Activated naive CD8-positive, alpha-beta T cell (primary cell): ENCODE measurements around the gene APLN.

Experiments
- H3K27ac Mint-ChIP-seq: one replicate; pipeline ENCODE4 v1.8.0; 2021; ENCODE audit warnings: mixed read lengths
- H3K27me3 Mint-ChIP-seq: one replicate; pipeline ENCODE4 v1.8.0; 2021; ENCODE audit warnings: mixed read lengths
- H3K36me3 Mint-ChIP-seq: one replicate; pipeline ENCODE4 v1.8.0; 2021; ENCODE audit warnings: mixed read lengths
- H3K4me1 Mint-ChIP-seq: one replicate; pipeline ENCODE4 v1.8.0; 2021; ENCODE audit warnings: low read depth, mixed read lengths
- H3K4me3 Mint-ChIP-seq: one replicate; pipeline ENCODE4 v1.8.0; 2021; ENCODE audit warnings: mild to moderate bottlenecking, mixed read lengths
- H3K9me3 Mint-ChIP-seq: one replicate; pipeline ENCODE4 v1.8.0; 2021; ENCODE audit warnings: low read depth, mixed read lengths

APLN gene

DNA sequence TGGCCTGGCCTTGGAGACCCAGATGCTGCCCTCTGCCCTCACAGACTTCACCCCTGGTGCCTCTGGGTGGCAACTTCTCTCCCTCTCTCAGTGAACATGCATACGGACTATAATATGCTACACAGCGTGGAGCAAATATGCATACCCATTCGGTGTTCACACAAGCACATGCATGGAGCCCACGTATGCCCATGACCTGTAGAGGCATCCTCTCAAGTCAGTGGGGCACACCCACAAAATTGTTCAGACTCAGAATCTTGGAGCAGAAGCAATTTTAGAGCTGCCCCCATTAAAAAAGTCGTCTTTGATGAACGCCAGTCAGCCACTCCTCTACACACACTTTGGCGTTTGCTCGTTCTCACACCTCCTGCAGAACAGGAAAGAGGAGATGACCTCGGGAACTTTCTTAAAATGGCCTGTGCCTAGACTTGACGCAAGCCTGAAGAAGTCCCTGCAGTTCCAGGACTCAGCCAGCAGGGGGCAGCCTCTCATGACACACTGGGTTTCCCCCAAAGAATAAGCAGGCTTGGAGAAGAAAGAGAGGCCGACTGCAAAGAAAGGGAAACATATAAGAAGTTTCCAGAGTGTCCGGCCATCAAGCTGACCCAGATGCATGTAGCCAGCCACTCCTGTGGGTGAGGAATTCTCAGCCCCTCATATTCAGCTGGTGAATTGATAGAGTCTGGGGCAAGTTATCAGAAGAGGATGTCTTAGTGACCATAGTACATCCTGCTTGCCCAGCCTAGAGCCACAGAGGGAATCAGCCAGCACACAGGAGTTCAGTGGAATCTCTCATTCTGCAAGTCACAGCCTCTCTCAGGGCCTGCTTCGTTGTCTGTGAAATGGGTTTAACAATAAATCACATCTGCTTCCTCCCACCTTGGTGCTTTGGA, 17.3 kb downstream of the APLN start:
- no peaks in the 10 kb centered on the region for H3K36me3 Mint-ChIP-seq
- H3K27ac Mint-ChIP-seq = no peak overlapping the region
- no peaks in the 10 kb centered on the region for H3K9me3 Mint-ChIP-seq
- H3K27me3 Mint-ChIP-seq = no peaks in the 10 kb centered on the region
- H3K4me1 Mint-ChIP-seq = peaks cover 3% of the 10 kb centered on the region
- no peak overlapping the region for H3K4me3 Mint-ChIP-seq

DNA sequence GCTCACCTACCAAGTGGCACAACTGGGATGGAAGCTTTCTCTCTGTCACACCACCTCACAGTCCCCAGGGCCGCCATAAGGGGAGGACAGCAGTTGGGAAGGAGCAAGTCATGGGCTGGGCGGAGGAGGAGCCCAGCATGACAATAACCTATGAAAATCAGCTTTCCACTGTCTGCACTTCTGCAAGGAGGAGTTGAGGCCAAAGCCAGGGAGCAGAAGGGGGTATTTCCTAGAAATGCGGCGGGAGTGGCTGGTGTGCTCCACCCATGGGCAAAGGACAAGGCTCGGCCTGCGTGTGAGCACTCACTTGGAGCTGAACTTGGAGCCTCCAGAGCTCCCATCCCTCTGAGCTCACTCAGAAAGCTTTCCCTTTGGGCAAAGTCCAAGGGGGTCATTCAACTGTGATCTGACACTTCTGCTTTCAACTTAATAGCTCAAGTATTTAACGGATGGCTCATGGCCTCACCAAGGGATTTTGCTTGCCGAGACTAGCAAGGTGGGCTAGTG, 18.5 kb downstream of the APLN start:
- Mint-ChIP-seq H3K9me3 (no peaks in the 10 kb centered on the region), H3K36me3 (no peaks in the 10 kb centered on the region), H3K4me1 (peaks cover 3% of the 10 kb centered on the region), H3K4me3 (no peak overlapping the region), H3K27me3 (no peaks in the 10 kb centered on the region), H3K27ac (no peak overlapping the region)

DNA sequence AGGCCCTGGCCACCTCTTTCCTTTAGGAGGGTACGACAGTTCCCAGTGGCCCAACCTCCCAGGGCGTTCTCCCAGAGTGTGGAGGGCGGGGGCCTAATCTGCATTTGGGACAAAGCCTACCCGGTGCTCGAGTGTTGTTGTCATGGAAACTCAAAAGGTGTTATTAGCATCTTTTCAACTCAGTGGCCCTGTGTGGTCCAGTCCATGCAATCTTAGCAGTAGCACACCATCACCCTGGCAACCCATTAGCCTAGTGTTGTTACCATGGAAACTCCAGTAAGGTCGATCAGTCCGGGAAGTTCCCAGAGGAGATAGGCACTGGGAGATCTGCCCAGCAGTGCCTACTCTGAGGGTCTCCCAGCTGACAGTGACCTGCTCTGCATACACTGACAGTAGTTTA, 20.2 kb downstream of the APLN start:
- Mint-ChIP-seq H3K27me3 (no peaks in the 10 kb centered on the region), H3K4me3 (no peak overlapping the region), H3K36me3 (no peaks in the 10 kb centered on the region), H3K27ac (no peak overlapping the region), H3K9me3 (no peaks in the 10 kb centered on the region), H3K4me1 (peaks cover 3% of the 10 kb centered on the region)

DNA sequence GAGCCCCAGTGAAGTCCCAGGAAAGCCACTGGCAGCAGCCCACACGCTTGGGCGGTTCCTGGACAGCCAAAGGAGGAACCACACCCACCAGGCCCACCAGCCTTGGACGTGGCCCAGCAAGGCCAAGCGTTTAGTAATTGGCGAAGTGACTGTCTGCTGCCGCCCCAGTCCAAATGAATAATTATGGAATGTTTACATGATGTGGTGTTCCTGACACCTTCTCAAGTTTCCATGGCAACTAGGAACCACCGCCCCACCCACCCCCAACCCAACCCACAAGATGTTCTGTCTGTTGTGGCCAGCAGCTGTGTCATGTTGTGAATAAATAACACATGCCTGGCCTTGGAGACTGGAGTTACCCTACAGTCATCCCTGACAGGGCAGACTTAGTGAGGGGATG, 22.3 kb downstream of the APLN start:
- Mint-ChIP-seq H3K36me3 (no peaks in the 10 kb centered on the region), H3K4me3 (no peak overlapping the region), H3K4me1 (peaks cover 1% of the 10 kb centered on the region), H3K27ac (no peak overlapping the region), H3K27me3 (no peaks in the 10 kb centered on the region), H3K9me3 (no peaks in the 10 kb centered on the region)

DNA sequence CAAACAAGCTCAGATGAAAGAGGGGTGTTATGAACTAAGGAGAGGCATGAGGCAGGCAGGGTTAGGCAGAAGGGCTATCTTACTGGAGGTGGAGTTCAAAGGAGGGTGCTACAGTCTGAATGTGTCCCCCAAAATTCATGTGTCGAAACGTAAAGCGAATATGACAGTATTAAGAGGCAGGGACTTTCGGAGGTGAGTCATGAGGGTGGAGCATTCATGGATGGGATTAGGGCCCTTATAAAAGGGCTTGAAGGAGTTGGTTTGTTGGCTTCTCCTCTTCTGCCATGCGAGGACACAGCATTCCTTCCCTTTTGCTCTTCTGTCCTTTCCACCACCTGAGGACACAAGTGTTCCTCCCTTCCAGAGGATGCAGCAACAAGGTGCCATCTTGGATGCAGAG, 22.9 kb downstream of the APLN start:
- Mint-ChIP-seq H3K4me1 (no peaks in the 10 kb centered on the region), H3K27ac (no peak overlapping the region), H3K27me3 (no peaks in the 10 kb centered on the region), H3K36me3 (no peaks in the 10 kb centered on the region), H3K4me3 (no peak overlapping the region), H3K9me3 (no peaks in the 10 kb centered on the region)

DNA sequence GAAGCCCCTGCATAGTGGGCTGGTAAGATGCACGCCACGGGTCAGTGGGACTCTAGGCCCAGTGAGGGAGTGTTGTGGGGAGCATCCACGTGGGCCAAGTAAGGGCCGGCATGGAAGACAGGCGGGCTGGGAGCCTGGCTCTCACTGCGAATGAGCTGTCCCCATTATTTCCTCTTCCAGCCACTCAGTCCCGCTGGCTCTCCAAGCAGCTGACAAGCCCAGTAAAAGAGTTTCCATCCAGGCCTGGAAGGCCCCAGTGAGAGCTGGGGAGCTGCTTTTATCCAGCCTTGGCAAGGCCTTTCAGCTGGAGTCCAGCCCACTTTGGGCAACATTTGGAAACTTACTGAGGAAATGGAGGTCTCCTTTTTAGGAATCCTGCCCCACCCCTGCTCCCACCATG, 24.9 kb downstream of the APLN start:
- H3K4me3 Mint-ChIP-seq = no peak overlapping the region
- H3K36me3 Mint-ChIP-seq = no peaks in the 10 kb centered on the region
- H3K4me1 Mint-ChIP-seq = no peaks in the 10 kb centered on the region
- H3K27me3 Mint-ChIP-seq = no peaks in the 10 kb centered on the region
- H3K27ac Mint-ChIP-seq = no peak overlapping the region
- no peaks in the 10 kb centered on the region for H3K9me3 Mint-ChIP-seq

DNA sequence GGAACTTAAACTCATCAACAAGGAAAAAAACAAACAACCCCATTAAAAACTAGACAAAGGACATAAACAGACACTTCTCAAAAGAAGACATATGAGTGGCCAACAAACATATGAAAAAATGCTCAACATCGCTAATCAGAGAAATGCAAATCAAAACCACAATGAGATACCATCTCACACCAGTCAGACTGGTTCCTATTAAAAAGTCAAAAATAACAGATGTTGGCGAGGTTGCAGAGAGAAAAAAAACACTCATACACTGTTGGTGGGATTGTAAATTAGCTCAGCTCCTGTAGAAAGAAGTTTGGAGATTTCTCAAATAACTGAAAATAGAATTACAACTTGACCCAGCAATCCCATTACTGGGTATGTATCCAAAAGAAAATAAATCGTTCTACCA, 28.7 kb downstream of the APLN start:
- Mint-ChIP-seq H3K27ac (no peak overlapping the region), H3K27me3 (peaks cover 3% of the 10 kb centered on the region), H3K4me3 (no peak overlapping the region), H3K4me1 (no peaks in the 10 kb centered on the region), H3K36me3 (peaks cover 2% of the 10 kb centered on the region), H3K9me3 (no peaks in the 10 kb centered on the region)

DNA sequence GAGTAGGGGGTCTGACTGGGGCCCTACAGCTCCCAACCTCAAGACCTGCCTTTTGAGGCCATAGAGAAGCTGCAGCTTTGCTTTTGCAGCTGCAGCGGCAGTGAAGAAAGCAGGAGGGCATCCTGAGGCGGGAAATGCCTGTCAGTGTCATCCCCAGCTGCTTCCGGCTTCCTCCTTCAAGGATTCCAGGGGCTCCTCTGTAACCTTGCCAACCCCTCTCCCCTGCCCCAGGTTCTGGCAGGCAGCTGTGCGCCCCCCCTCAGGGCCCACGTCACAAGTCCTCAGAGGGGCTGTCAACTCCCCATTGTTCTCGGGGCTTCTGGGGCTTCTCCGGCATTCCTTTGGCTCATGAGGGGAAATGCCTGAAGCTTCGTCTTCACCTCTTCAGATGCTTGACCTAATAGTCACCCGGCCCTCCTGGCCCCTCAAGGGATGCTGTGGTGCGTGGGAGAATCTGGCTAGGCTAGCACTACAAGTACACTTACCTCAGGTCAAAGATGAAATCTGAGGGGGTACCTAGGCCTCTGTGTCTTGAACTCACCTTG, 31.9 kb downstream of the APLN start:
- Mint-ChIP-seq H3K9me3 (no peaks in the 10 kb centered on the region), H3K4me1 (no peaks in the 10 kb centered on the region), H3K27me3 (peaks cover 3% of the 10 kb centered on the region), H3K4me3 (no peak overlapping the region), H3K27ac (no peak overlapping the region), H3K36me3 (peaks cover 2% of the 10 kb centered on the region)

DNA sequence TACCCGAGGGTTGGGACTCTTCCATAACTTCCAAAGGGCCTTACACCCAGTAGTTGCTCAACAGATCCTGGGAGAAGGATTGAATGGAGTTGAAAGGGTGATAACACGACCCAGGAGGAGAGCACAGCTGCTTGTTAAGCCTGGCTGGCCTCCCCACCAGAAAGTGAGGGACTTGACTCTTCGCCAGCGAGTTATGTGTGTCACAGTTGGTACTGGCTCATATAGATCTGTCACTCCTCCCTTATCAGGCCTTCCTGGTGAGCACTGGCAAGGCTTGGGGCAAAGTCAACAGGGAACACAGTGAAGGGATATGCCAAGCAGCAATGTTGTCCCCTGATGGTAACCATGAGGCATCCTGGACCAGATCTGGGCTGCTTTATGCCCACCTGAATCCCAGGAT, 35.8 kb downstream of the APLN start:
- Mint-ChIP-seq H3K36me3 (peaks cover 2% of the 10 kb centered on the region), H3K9me3 (no peaks in the 10 kb centered on the region), H3K4me1 (no peaks in the 10 kb centered on the region), H3K27me3 (peaks cover 3% of the 10 kb centered on the region), H3K27ac (no peak overlapping the region), H3K4me3 (no peak overlapping the region)

DNA sequence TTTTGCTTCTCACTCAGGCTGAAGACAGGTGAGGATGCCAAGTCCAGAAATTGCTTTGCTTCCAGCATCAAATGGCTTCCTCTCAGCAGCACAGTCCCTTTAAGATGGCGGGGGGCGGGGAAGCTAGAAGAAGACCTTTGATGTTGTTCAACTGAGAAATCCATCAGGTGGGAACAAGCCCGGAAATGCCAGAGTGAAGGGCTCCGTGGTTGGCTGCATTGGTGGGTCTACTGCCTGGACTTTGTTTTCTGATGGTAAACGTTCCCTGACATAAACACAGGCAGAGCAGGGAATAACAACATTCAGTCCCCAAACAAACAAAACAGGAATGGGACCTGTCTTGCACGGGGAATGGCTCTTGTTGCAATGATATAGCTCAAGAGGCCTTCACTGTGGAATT, 37.3 kb downstream of the APLN start:
- Mint-ChIP-seq H3K9me3 (no peaks in the 10 kb centered on the region), H3K27me3 (no peaks in the 10 kb centered on the region), H3K4me3 (no peak overlapping the region), H3K4me1 (peaks cover 3% of the 10 kb centered on the region), H3K27ac (no peak overlapping the region), H3K36me3 (no peaks in the 10 kb centered on the region)

DNA sequence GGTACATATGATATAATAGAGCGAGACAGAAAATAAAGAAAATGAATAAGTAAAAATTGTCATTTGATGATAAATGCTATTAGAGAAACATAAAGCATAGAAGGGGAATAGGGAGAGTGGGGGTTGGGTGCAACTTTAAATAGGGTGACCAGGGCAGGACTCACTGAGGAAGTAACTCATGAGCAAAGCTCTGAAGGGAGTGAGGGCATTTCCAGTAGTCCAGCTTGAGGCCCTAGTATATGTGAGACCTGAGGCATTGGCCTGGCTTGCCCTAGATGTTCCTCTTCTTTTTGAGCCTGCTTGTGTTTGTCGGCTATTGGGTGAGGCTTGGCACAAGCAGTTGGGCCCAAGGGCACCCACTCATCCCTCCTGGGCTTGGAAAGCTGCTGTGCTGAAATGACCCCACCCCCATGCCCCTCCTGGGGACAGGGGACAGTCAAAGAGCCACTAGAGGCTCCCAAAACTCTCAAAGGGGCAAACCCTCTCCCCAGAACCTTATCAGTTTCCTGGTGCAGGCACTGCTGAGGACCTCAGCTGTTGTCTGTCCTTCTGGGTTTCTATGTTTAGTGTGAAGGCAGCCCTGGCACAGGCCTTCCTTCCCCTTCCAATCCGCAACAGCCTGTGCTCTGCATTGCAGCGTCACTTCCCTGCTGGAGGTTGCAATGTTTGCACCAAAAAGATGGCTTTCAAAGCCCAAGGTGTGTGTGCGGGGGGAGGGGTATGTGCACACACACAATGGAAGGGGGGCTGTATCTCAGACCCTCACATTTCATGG, 40.1 kb downstream of the APLN start:
- Mint-ChIP-seq H3K27me3 (no peaks in the 10 kb centered on the region), H3K9me3 (no peaks in the 10 kb centered on the region), H3K27ac (no peak overlapping the region), H3K4me3 (no peak overlapping the region), H3K36me3 (no peaks in the 10 kb centered on the region), H3K4me1 (peaks cover 3% of the 10 kb centered on the region)

DNA sequence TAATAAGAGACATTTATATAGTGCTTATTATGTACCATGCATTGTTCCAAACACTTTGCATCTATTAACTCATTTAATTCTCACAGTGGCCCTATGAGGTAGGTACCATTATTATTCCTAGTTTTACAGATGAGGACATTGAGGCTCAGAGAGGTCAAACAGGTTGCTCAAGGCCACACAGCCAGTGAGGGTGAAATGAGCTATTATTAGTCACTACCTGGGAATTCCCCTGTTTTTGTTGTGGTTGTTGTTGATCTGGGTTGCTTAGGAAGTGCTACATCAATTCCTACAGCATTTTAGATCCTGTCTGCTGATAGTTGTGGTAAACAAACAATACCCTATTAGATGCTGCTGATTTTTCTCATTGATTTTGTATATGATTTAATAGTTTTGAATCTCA, 41.2 kb downstream of the APLN start:
- no peaks in the 10 kb centered on the region for H3K27me3 Mint-ChIP-seq
- no peaks in the 10 kb centered on the region for H3K36me3 Mint-ChIP-seq
- no peak overlapping the region for H3K4me3 Mint-ChIP-seq
- peaks cover 3% of the 10 kb centered on the region for H3K4me1 Mint-ChIP-seq
- no peak overlapping the region for H3K27ac Mint-ChIP-seq
- no peaks in the 10 kb centered on the region for H3K9me3 Mint-ChIP-seq

DNA sequence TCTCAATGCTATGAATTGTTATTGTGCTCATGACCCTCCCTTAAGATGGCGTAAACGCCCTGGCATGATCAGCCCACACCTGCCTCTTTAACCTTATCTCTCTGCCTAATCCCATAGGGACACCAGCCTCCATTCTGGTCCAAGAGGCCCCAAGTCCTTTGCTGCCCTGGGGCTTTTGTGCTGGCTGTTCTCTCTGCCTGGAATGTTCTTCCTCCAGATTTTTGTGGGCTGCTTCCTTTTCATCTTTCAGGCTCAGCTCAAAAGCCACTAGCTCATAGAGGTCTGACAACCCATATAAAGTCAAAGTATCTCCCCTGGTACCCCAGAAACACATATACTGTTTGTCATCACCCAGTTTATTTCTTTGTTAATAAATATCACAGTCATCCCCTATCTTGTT, 42.4 kb downstream of the APLN start:
- no peak overlapping the region for H3K4me3 Mint-ChIP-seq

DNA sequence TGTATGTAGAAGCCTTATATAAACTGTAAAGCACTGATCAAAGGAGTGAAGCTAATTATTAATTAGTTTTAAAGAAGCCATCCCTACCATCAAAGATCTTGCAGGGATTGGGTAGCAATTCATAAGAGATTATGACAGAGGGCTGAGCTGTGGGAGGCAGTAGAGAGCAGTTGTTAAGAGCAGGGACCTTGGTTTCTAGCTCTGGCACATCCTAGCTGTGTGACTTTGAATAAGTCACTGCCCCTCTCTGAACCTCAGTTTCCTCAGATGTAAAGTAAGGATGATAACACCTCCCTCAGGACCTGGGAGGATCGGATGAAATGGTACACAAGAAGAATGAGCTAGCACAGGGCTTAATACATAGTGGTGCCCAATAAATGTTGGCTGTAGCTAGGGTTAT, 45.4 kb downstream of the APLN start:
- no peaks in the 10 kb centered on the region for H3K36me3 Mint-ChIP-seq
- no peak overlapping the region for H3K27ac Mint-ChIP-seq
- peaks cover 16% of the 10 kb centered on the region for H3K4me1 Mint-ChIP-seq
- H3K4me3 Mint-ChIP-seq = no peak overlapping the region
- no peaks in the 10 kb centered on the region for H3K9me3 Mint-ChIP-seq
- H3K27me3 Mint-ChIP-seq = no peaks in the 10 kb centered on the region

More for the DNA sequence above, 42.4 kb downstream of the APLN start:
- Mint-ChIP-seq H3K36me3 (no peaks in the 10 kb centered on the region), H3K27ac (no peak overlapping the region), H3K9me3 (no peaks in the 10 kb centered on the region), H3K27me3 (no peaks in the 10 kb centered on the region), H3K4me1 (peaks cover 3% of the 10 kb centered on the region)

DNA sequence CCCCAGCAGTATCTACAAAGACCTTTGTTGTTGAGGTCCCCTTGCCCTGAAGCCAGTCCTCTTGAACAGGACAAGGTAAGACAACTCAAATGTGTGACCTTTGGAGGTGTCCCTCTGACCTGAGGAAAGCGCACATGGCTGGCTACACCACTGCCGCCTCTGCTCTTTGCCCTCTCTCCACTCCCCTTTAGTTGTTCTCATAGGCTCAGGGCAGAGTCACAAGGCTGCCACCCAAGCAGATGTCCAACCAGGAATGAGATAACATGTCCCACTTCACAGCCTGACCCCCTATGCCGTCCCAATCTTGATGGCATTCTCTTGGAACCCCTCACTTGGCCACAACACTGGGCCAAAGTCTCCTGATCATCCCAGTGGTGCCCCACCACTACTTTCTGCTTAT, 46.3 kb downstream of the APLN start:
- Mint-ChIP-seq H3K4me3 (no peak overlapping the region), H3K27me3 (no peaks in the 10 kb centered on the region), H3K27ac (no peak overlapping the region), H3K36me3 (no peaks in the 10 kb centered on the region), H3K4me1 (peaks cover 21% of the 10 kb centered on the region), H3K9me3 (no peaks in the 10 kb centered on the region)
